Panc1 (cell line): Measurements from ENCODE around the gene KRT77. TPM values are rescaled to one million over a fixed set of nuclear protein-coding genes. Genes with fewer than 3 reads are reported as not detected.

Experiments
- ATAC-seq: fragments of 200-7000 bp; cut with Tn5 transposase; 2 replicates; pipeline ENCODE4 v1.9.1; 2020; ENCODE audit warnings: mild to moderate bottlenecking, moderate library complexity
- BruUV-seq: library from RNA; stranded (reverse); fragments of 400-500 nt; replicated peaks from 2 replicates; lab custom pipeline; 2021; lab: Mats Ljungman, UMichigan
- CTCF ChIA-PET: fragments of 300-600 bp; sonication (Branson Sonifier 250); formaldehyde crosslinking; loops from one replicate; lab custom pipeline; 2022; ENCODE audit warnings: antibody characterized with exemption; lab: Charles Lee
- POLR2A ChIA-PET: fragments of 300-600 bp; sonication (Branson Sonifier 250); formaldehyde crosslinking; loops from one replicate; lab custom pipeline; 2022; ENCODE audit warnings: antibody characterized with exemption; lab: Charles Lee
- DNase-seq: peaks from one replicate; pipeline ENCODE4 v3.0.0-alpha.2; 2010; ENCODE audit warnings: low read depth, low spot score
- H3K27ac ChIP-seq: 2 replicates; pipeline ENCODE4 v1.5.1; 2011; ENCODE audit warnings: mild to moderate bottlenecking, low read length, inconsistent platforms
- H3K27me3 ChIP-seq: fragments of 200-500 bp; sonication (Bioruptor generic); 2 replicates; pipeline ENCODE4 v1.6.0; 2014; ENCODE audit warnings: low read length, inconsistent platforms; ENCODE audit not compliant: control insufficient read depth, insufficient read depth
- H3K36me3 ChIP-seq: fragments of 200-500 bp; sonication (Bioruptor generic); 2 replicates; pipeline ENCODE4 v1.5.1; 2014; ENCODE audit warnings: inconsistent platforms, mild to moderate bottlenecking, low read length, moderate library complexity; ENCODE audit not compliant: control insufficient read depth, insufficient read depth
- H3K4me1 ChIP-seq: 2 replicates; pipeline ENCODE4 v1.5.1; 2011; ENCODE audit warnings: inconsistent platforms, mild to moderate bottlenecking, low read length, moderate library complexity; ENCODE audit not compliant: control insufficient read depth, insufficient read depth
- H3K4me3 ChIP-seq, 2 experiments: 2 replicates each; pipeline ENCODE4 v1.5.1; 2011 to 2012; ENCODE audit warnings: low read depth in 2 of 2, low read length in 2 of 2, mild to moderate bottlenecking in 2 of 2, inconsistent platforms in 1 of 2, moderate library complexity in 1 of 2
- H3K9me3 ChIP-seq: fragments of 200-500 bp; sonication (Bioruptor generic); 2 replicates; pipeline ENCODE4 v1.5.1; 2014; ENCODE audit warnings: low read depth, mild to moderate bottlenecking, inconsistent platforms, low read length, moderate library complexity; ENCODE audit not compliant: control insufficient read depth, insufficient read depth
- POLR2AphosphoS5 ChIP-seq: IDR thresholded peaks from 2 replicates; pipeline ENCODE4 v1.6.1; 2012; ENCODE audit warnings: mild to moderate bottlenecking, low read depth, low read length, moderate library complexity
- SIN3A ChIP-seq: IDR thresholded peaks from 2 replicates; pipeline ENCODE4 v1.6.1; 2012; ENCODE audit warnings: low read depth, mild to moderate bottlenecking, low read length, moderate library complexity, borderline replicate concordance; ENCODE audit not compliant: insufficient read depth
- TCF7L2 ChIP-seq: IDR thresholded peaks from 2 replicates; pipeline ENCODE4 v1.6.1; 2011; ENCODE audit warnings: mild to moderate bottlenecking, low read depth, low read length, inconsistent platforms
- in situ Hi-C: cut with HindIII; loops from 2 replicates; pipeline ENCODE4 v1.10.0; 2016; ENCODE audit warnings: low sequenced_read_pairs, low pct_unique_long_range_greater_than_20kb
- intact Hi-C: fragments of 100-400 bp; cut with micrococcal nuclease; formaldehyde crosslinking; loops from one replicate; pipeline ENCODE4 v1.10.0; 2022; ENCODE audit not compliant: unreplicated experiment
- total RNA-seq: library from RNA; stranded (reverse); gene quantifications from one replicate; pipeline ENCODE4 v1.2.1, GENCODE V29; 2021; ENCODE audit not compliant: unreplicated experiment
- TF ChIP-seq, protein P1 (sequence below), 2 experiments: IDR thresholded peaks; 2 replicates each; pipeline ENCODE4 v1.6.1; 2011 to 2012; ENCODE audit warnings: low read depth in 2 of 2, control low read depth in 1 of 2, low read length in 1 of 2, mild to moderate bottlenecking in 1 of 2, moderate library complexity in 1 of 2; ENCODE audit not compliant: insufficient read depth in 1 of 2
- TF ChIP-seq, protein P2 (sequence below): fragments of 450-650 bp; IDR thresholded peaks from 2 replicates; pipeline ENCODE4 v1.5.1; 2017; ENCODE audit warnings: mild to moderate bottlenecking

Gene KRT77
- total RNA-seq, 1 experiment from 2014 or later: not detected

DNA sequence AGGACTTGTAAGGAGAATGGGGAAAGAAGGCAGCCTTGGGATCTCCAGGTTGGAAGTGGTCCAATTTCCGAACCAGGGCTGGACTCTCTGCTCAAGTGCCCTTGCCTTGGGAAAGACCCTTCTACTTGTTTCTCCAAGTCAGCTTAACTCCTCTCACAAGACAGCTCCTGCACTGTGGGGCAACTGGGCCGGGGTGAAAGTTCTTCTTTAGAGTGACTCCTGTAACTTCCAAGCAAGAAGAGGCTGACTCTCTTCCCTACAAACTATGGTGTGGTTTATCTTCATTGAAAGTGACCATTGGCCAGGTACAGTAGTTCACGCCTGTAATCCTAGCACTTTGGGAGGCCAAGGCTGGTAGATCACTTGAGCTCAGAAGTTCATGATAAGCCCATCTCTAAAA is 36.9 kb downstream of the KRT77 start:
- Histone ChIP-seq H3K9me3 (no peaks in the 10 kb centered on the region), H3K27ac (no peak overlapping the region), H3K4me1 (no peaks in the 10 kb centered on the region), H3K36me3 (no peaks in the 10 kb centered on the region; the same call in 1 of the 2 replicates), H3K4me3 (no peak overlapping the region), H3K27me3 (peaks cover 23% of the 10 kb centered on the region)
- POLR2A ChIA-PET: no interaction called here
- in situ Hi-C loops: no loop called here
- ATAC-seq: no peak
- no peak for DNase-seq
- BruUV-seq: no TSS peak
- TF ChIP-seq, protein P1, sequence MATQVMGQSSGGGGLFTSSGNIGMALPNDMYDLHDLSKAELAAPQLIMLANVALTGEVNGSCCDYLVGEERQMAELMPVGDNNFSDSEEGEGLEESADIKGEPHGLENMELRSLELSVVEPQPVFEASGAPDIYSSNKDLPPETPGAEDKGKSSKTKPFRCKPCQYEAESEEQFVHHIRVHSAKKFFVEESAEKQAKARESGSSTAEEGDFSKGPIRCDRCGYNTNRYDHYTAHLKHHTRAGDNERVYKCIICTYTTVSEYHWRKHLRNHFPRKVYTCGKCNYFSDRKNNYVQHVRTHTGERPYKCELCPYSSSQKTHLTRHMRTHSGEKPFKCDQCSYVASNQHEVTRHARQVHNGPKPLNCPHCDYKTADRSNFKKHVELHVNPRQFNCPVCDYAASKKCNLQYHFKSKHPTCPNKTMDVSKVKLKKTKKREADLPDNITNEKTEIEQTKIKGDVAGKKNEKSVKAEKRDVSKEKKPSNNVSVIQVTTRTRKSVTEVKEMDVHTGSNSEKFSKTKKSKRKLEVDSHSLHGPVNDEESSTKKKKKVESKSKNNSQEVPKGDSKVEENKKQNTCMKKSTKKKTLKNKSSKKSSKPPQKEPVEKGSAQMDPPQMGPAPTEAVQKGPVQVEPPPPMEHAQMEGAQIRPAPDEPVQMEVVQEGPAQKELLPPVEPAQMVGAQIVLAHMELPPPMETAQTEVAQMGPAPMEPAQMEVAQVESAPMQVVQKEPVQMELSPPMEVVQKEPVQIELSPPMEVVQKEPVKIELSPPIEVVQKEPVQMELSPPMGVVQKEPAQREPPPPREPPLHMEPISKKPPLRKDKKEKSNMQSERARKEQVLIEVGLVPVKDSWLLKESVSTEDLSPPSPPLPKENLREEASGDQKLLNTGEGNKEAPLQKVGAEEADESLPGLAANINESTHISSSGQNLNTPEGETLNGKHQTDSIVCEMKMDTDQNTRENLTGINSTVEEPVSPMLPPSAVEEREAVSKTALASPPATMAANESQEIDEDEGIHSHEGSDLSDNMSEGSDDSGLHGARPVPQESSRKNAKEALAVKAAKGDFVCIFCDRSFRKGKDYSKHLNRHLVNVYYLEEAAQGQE (IDR thresholded peaks at IDR 0.05; ENCODE audit: insufficient read depth in 1 of 2, low read depth in 2 of 2, low read length in 1 of 2): no peak
- TF ChIP-seq SIN3A (no peak), TCF7L2 (no peak), POLR2AphosphoS5 (no peak)
- TF ChIP-seq, protein P2, sequence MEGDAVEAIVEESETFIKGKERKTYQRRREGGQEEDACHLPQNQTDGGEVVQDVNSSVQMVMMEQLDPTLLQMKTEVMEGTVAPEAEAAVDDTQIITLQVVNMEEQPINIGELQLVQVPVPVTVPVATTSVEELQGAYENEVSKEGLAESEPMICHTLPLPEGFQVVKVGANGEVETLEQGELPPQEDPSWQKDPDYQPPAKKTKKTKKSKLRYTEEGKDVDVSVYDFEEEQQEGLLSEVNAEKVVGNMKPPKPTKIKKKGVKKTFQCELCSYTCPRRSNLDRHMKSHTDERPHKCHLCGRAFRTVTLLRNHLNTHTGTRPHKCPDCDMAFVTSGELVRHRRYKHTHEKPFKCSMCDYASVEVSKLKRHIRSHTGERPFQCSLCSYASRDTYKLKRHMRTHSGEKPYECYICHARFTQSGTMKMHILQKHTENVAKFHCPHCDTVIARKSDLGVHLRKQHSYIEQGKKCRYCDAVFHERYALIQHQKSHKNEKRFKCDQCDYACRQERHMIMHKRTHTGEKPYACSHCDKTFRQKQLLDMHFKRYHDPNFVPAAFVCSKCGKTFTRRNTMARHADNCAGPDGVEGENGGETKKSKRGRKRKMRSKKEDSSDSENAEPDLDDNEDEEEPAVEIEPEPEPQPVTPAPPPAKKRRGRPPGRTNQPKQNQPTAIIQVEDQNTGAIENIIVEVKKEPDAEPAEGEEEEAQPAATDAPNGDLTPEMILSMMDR: no peak
- intact Hi-C loops: no loop called here
- CTCF ChIA-PET: no interaction called here

DNA sequence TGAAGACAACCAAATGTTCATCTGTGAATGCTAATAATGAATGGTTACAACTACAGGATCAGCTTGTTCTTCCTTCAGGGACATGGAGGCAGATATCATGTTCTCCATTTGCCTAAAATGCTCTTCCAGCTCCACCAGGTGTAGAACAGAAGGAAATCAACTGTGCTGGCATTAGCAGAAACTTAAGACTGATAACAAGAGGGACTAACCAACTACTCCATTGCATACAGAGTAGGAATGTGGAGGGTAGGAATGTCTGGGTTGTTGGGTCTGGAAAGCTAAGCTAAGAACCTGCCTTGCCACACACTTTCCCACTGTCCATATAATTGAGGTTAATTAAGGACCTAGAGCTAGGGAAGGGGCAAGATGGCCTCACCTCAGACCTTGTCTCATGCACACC is 39.9 kb downstream of the KRT77 start:
- no peak for ATAC-seq
- POLR2A ChIA-PET: no interaction called here

More for the DNA sequence above, 39.9 kb downstream of the KRT77 start:
- intact Hi-C loops: no loop called here
- TF ChIP-seq, protein P2: no peak
- H3K4me1 ChIP-seq: no peaks in the 10 kb centered on the region
- no peaks in the 10 kb centered on the region for H3K36me3 ChIP-seq
- no peaks in the 10 kb centered on the region for H3K9me3 ChIP-seq
- CTCF ChIA-PET: no interaction called here
- H3K4me3 ChIP-seq: no peak overlapping the region
- H3K27ac ChIP-seq: no peak overlapping the region
- DNase-seq: no peak
- peaks cover 20% of the 10 kb centered on the region for H3K27me3 ChIP-seq
- BruUV-seq: no TSS peak
- in situ Hi-C loops: no loop called here
